BJ (cell line): ENCODE data around the gene PID1. TPM values are rescaled to one million over a fixed set of nuclear protein-coding genes. Genes with fewer than 3 reads are reported as not detected.

Source experiments
- CTCF ChIA-PET: fragments of 350-600 bp; formaldehyde crosslinking; extraction: SDS; loops from one replicate; lab custom pipeline; 2021; ENCODE audit warnings: antibody characterized with exemption, inconsistent platforms; lab: Yijun Ruan, JAX
- POLR2A ChIA-PET: fragments of 300-600 bp; sonication (Branson Sonifier 250); formaldehyde crosslinking; extraction: SDS; loops from one replicate; lab custom pipeline; 2021; ENCODE audit warnings: antibody characterized with exemption; lab: Charles Lee
- DNase-seq: peaks from one replicate; pipeline ENCODE4 v3.0.0-alpha.2; 2011; ENCODE audit warnings: low read depth
- H3K27me3 ChIP-seq: 2 replicates; pipeline ENCODE4 v1.6.0; 2011; ENCODE audit warnings: low read length; ENCODE audit not compliant: control insufficient read depth, insufficient read depth
- H3K36me3 ChIP-seq: 2 replicates; pipeline ENCODE4 v1.5.1; 2011; ENCODE audit warnings: low read length; ENCODE audit not compliant: control insufficient read depth, insufficient read depth
- H3K4me3 ChIP-seq: 2 replicates; pipeline ENCODE4 v1.5.1; 2011; ENCODE audit warnings: low read depth, mild to moderate bottlenecking, control low read depth, low read length
- polyA plus RNA-seq: library from polyadenylated mRNA; depleted of rRNA; stranded (reverse); fragments of >200 nt; gene quantifications from 2 replicates; pipeline ENCODE4 v1.2.3, GENCODE V29; 2011
- TF ChIP-seq, protein P1 (sequence below): IDR thresholded peaks from 2 replicates; pipeline ENCODE4 v1.5.1; 2011; ENCODE audit warnings: low read depth, mild to moderate bottlenecking, control low read depth, inconsistent platforms, low read length, moderate library complexity; ENCODE audit not compliant: insufficient read depth

The PID1 gene
- polyA plus RNA-seq, 1 experiment, result 8.8 TPM

DNA sequence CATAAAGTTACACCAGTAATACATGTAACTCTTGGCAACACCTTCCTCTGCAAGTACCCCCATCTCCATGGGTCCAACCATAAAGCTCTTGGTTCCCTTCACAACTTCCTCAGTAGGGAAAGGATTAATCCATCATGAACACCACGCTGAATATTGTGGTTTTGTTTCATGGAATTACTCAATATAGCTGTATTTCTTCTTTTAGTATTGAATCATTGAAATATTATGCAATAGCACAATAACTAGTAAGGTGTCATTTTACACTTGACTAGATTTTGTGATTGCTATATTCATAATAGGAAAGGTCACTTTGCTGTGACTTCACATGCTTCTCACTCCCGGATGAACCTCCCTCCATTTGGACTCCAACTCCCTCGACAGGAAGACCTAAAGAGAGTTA is 29.7 kb upstream of the PID1 start:
- Histone ChIP-seq H3K4me3 (no peak overlapping the region), H3K27me3 (no peaks in the 10 kb centered on the region), H3K36me3 (no peaks in the 10 kb centered on the region)
- no peak for DNase-seq
- ChIA-PET POLR2A (no interaction called here), CTCF (interaction anchor here (1.0 to 1.1 kb wide), 2 partner anchors 11 to 28 kb away, joined by 3 to 4 read pairs; no protein-coding TSS in a partner anchor)
- TF ChIP-seq, protein P1, sequence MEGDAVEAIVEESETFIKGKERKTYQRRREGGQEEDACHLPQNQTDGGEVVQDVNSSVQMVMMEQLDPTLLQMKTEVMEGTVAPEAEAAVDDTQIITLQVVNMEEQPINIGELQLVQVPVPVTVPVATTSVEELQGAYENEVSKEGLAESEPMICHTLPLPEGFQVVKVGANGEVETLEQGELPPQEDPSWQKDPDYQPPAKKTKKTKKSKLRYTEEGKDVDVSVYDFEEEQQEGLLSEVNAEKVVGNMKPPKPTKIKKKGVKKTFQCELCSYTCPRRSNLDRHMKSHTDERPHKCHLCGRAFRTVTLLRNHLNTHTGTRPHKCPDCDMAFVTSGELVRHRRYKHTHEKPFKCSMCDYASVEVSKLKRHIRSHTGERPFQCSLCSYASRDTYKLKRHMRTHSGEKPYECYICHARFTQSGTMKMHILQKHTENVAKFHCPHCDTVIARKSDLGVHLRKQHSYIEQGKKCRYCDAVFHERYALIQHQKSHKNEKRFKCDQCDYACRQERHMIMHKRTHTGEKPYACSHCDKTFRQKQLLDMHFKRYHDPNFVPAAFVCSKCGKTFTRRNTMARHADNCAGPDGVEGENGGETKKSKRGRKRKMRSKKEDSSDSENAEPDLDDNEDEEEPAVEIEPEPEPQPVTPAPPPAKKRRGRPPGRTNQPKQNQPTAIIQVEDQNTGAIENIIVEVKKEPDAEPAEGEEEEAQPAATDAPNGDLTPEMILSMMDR, result no peak

DNA sequence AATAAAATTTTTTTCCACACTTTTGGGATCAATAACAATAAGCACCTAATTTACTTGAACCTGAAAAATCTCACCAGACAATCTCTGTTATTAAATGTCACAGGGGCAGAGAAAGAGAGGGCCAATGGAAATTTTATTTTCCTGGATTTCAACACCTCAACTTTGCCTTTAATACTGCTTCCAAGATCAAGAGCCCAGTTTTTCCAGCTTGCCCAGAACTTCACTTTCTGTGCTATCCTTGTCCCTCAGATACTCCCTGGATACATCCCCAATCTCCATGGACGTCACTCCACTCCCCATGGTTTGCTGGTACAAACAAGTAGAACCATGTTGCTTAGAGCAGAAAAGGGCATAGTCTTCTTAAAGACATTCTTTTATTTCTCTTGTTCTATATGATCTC is 29.3 kb upstream of the PID1 start:
- TF ChIP-seq, protein P1, result no peak
- Histone ChIP-seq H3K27me3 (no peaks in the 10 kb centered on the region), H3K4me3 (no peak overlapping the region), H3K36me3 (no peaks in the 10 kb centered on the region)
- no peak for DNase-seq
- POLR2A ChIA-PET, result no interaction called here
- CTCF ChIA-PET, result interaction anchor here (1.0 to 1.1 kb wide), 2 partner anchors 12 to 27 kb away, joined by 3 to 4 read pairs; no protein-coding TSS in a partner anchor

DNA sequence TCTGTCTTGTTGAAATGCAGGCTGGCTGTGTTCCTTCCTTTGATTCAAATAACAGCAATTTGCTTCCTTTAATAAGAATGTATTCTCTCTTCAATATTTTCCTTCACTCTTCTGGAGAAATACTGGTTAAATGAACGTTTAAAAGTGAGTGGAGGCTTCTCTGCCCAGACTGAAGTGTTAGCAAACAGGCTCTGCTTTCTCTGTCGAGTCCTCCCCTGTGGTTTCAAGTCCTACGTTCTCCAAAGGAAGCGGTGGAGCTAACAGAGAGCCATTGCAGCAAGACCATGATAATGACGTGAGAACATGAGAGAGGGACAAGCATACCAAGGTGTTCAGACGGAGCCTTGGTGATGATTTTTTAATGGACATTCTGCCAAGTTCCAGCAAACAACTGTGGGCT is 26.2 kb upstream of the PID1 start:
- Histone ChIP-seq H3K36me3 (no peaks in the 10 kb centered on the region), H3K4me3 (no peak overlapping the region), H3K27me3 (no peaks in the 10 kb centered on the region)
- no peak for DNase-seq
- CTCF ChIA-PET, result interaction anchor here (1.0 kb wide), 1 partner anchor 18 kb away, joined by 3 read pairs; no protein-coding TSS in a partner anchor
- TF ChIP-seq, protein P1, result no peak
- POLR2A ChIA-PET, result no interaction called here

DNA sequence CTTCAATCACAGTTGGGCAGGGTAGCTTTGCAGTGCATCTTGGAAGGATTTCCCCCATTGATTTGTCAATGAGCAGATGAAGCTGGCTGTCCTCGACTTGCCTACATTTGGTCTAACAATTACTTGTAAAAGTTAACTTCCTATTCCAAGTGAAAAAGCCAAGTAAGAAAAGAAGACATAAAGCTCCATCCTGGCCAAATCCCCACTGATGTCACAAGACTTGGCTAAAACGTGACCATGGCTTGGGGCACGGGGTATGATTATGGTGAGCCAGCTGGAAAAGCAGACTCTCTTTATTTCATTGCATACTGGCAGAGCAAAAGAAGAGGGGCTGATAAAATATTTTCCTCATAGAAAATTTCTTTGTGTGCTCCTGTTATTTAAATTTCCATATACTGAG is 25.4 kb upstream of the PID1 start:
- Histone ChIP-seq H3K36me3 (no peaks in the 10 kb centered on the region), H3K4me3 (no peak overlapping the region), H3K27me3 (no peaks in the 10 kb centered on the region)
- POLR2A ChIA-PET, result no interaction called here
- no peak for DNase-seq
- TF ChIP-seq, protein P1, result no peak
- CTCF ChIA-PET, result interaction anchor here (0.7 kb wide), 1 partner anchor 290 kb away, joined by 3 read pairs; no protein-coding TSS in a partner anchor

DNA sequence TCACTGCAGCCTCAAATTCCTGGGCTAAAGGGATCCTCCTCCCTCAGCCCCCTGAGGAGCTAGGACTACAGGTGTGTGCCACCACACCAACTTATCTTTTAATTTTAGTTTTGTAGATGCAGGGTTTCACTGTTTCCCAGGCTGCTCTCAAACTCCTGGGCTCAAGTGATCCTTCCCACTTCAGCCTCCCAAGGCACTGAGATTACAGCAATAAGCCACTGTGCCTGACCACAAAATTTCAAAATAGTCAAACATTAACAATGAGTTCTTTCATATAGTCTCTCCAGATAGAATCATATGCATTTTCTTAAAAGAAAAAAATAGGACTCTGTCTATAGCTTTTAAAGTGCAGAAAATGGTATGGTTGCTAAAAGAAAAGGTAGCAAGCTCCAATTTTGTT is 24.9 kb upstream of the PID1 start:
- POLR2A ChIA-PET, result no interaction called here
- Histone ChIP-seq H3K4me3 (no peak overlapping the region), H3K27me3 (no peaks in the 10 kb centered on the region), H3K36me3 (no peaks in the 10 kb centered on the region)
- TF ChIP-seq, protein P1, result no peak
- CTCF ChIA-PET, result interaction anchor here (0.7 kb wide), 1 partner anchor 291 kb away, joined by 3 read pairs; no protein-coding TSS in a partner anchor
- DNase-seq, result no peak
